Left renal pelvis (tissue), 4 donors: Measurements from ENCODE around the gene DUSP15. TPM values are rescaled to one million over a fixed set of nuclear protein-coding genes. Genes with fewer than 3 reads are reported as not detected.

Experiments used
- polyA plus RNA-seq, 4 donors: library from polyadenylated mRNA; unstranded; fragments of 120-200 nt; gene quantifications; one replicate each; pipeline ENCODE4 v1.2.1, GENCODE V29; 2013; ENCODE audit not compliant: insufficient read length in 4 of 4

Gene DUSP15
- polyA plus RNA-seq, 4 donors: 4.6 to 16.7 (median 16.0) TPM

Other genes with a start within 250 kb of the DUSP15 start
- 1 to 10 TPM; 1.6 to 2.6 (median 2.1) TPM for gene COX4I2, start 232.6 kb downstream of the DUSP15 start, polyA plus RNA-seq
- 10 to 100 TPM; 67.2 to 81.0 (median 76.5) TPM for gene BCL2L1, start 147.7 kb downstream of the DUSP15 start, polyA plus RNA-seq
- 10 to 100 TPM; 45.4 to 54.6 (median 52.9) TPM for gene TPX2, start 131.2 kb downstream of the DUSP15 start, polyA plus RNA-seq
- gene MYLK2, start 51.2 kb downstream of the DUSP15 start, polyA plus RNA-seq: under 1 TPM; 0.56 to 0.96 (median 0.82) TPM
- 1 to 10 TPM; 3.5 to 8.4 (median 5.4) TPM for gene FOXS1, start 24.9 kb downstream of the DUSP15 start, polyA plus RNA-seq
- 1 to 10 TPM in 3 of 4 donors, under 1 TPM in 1; 0.48 to 6.2 (median 2.5) TPM for gene TTLL9, start 107 bp upstream of the DUSP15 start, polyA plus RNA-seq
- gene PDRG1, start 81.5 kb upstream of the DUSP15 start, polyA plus RNA-seq: 10 to 100 TPM; 12.8 to 22.0 (median 19.8) TPM
- gene XKR7, start 97.6 kb upstream of the DUSP15 start, polyA plus RNA-seq: under 1 TPM; 0.20 to 0.47 (median 0.33) TPM
- 1 to 10 TPM; 3.7 to 9.2 (median 6.4) TPM for gene CCM2L, start 139.9 kb upstream of the DUSP15 start, polyA plus RNA-seq
- gene HCK, start 181.7 kb upstream of the DUSP15 start, polyA plus RNA-seq: 1 to 10 TPM; 2.3 to 6.7 (median 2.6) TPM
- 10 to 100 TPM; 67.1 to 69.1 (median 67.9) TPM for gene TM9SF4, start 239.2 kb upstream of the DUSP15 start, polyA plus RNA-seq